GM12878 (cell line): ENCODE results near the gene IL20RB. TPM values are rescaled to one million over a fixed set of nuclear protein-coding genes. Genes with fewer than 3 reads are reported as not detected.

Experiments
- ATAC-seq: fragments of 200-7000 bp; cut with Tn5 transposase; 3 replicates; pipeline ENCODE4 v1.9.1; 2020; ENCODE audit warnings: mild to moderate bottlenecking, moderate library complexity
- BruUV-seq: library from RNA; stranded (reverse); fragments of 400-500 nt; replicated peaks from 2 replicates; lab custom pipeline; 2021; lab: Mats Ljungman, UMichigan
- CTCF ChIA-PET: fragments of 300-600 bp; sonication (Branson Sonifier 250); formaldehyde crosslinking; extraction: SDS; loops from one replicate; lab custom pipeline; 2021; ENCODE audit warnings: inconsistent platforms; lab: Yijun Ruan, JAX
- POLR2A ChIA-PET: fragments of 350-600 bp; formaldehyde crosslinking; extraction: SDS; loops from one replicate; lab custom pipeline; 2021; ENCODE audit warnings: inconsistent platforms; lab: Charles Lee
- RAD21 ChIA-PET: fragments of 300-600 bp; sonication (Branson Sonifier 250); formaldehyde crosslinking; loops from one replicate; lab custom pipeline; 2023; ENCODE audit warnings: antibody characterized with exemption; ENCODE audit not compliant: unreplicated experiment; lab: Charles Lee
- SMC1A ChIA-PET: fragments of 300-600 bp; sonication (Branson Sonifier 250); formaldehyde crosslinking; loops from one replicate; lab custom pipeline; 2023; ENCODE audit not compliant: unreplicated experiment, uncharacterized antibody; lab: Charles Lee
- DNase-seq: peaks from one replicate; pipeline ENCODE4 v3.0.0-alpha.2; 2011; ENCODE audit warnings: low read depth, low spot score
- FAIRE-seq: peaks from 3 replicates; lab custom pipeline; 2011; peaks lifted over from hg19 to GRCh38; lab: Jason Lieb, UNC
- H2AFZ ChIP-seq: 2 replicates; pipeline ENCODE4 v1.6.0; 2011; ENCODE audit warnings: low read depth, low read length, control low read depth; ENCODE audit not compliant: control insufficient read depth
- H3K27ac ChIP-seq: 2 replicates; pipeline ENCODE4 v1.5.1; 2011; ENCODE audit warnings: control low read depth; ENCODE audit not compliant: control insufficient read depth, insufficient read depth
- H3K27me3 ChIP-seq, 2 experiments: replicated peaks in 1 of 2; 2 replicates each; pipeline versions ENCODE4 v1.6.0 to v1.6.1; 2011; ENCODE audit warnings: low read length in 1 of 2; ENCODE audit not compliant: control insufficient read depth in 2 of 2, insufficient read depth in 2 of 2
- H3K36me3 ChIP-seq, 2 experiments: 2 replicates each; pipeline ENCODE4 v1.5.1; 2011; ENCODE audit warnings: low read length in 1 of 2; ENCODE audit not compliant: control insufficient read depth in 2 of 2, insufficient read depth in 2 of 2
- H3K4me1 ChIP-seq: 2 replicates; pipeline ENCODE4 v1.6.1; 2011; ENCODE audit warnings: mild to moderate bottlenecking, low read length, moderate library complexity, mixed read lengths; ENCODE audit not compliant: control insufficient read depth, insufficient read depth
- H3K4me2 ChIP-seq: 2 replicates; pipeline ENCODE4 v1.6.0; 2011; ENCODE audit warnings: control low read depth; ENCODE audit not compliant: control insufficient read depth, insufficient read depth
- H3K4me3 ChIP-seq: fragments of 200-600 bp; sonication (generic); 2 replicates; pipeline ENCODE4 v1.5.1; 2016
- H3K79me2 ChIP-seq: 2 replicates; pipeline ENCODE4 v1.6.0; 2011; ENCODE audit warnings: low read length; ENCODE audit not compliant: control insufficient read depth, insufficient read depth
- H3K9ac ChIP-seq: 2 replicates; pipeline ENCODE4 v1.8.0; 2011; ENCODE audit warnings: low read length, control low read depth, mixed read lengths; ENCODE audit not compliant: control insufficient read depth, insufficient read depth
- H3K9me3 ChIP-seq: replicated peaks from 3 replicates; pipeline ENCODE4 v1.5.1; 2011; ENCODE audit warnings: mild to moderate bottlenecking, low read length; ENCODE audit not compliant: control insufficient read depth, insufficient read depth
- H4K20me1 ChIP-seq: 2 replicates; pipeline ENCODE4 v1.6.0; 2011; ENCODE audit not compliant: control insufficient read depth, insufficient read depth
- BCLAF1 ChIP-seq: fragments of 450-650 bp; IDR thresholded peaks from 2 replicates; pipeline ENCODE4 v1.6.1; 2017; ENCODE audit warnings: antibody characterized with exemption, mild to moderate bottlenecking, moderate library complexity
- E4F1 ChIP-seq: fragments of 450-650 bp; IDR thresholded peaks from 2 replicates; pipeline ENCODE4 v1.6.1; 2018; ENCODE audit warnings: borderline replicate concordance, mild to moderate bottlenecking; ENCODE audit not compliant: partially characterized antibody
- ESRRA ChIP-seq: IDR thresholded peaks from 2 replicates; pipeline ENCODE4 v1.6.1; 2012; ENCODE audit warnings: mild to moderate bottlenecking, low read length, improper control_type of control experiment
- KAT2A ChIP-seq: conservative IDR thresholded peaks from 2 replicates; pipeline ENCODE4 v1.6.1; 2011; ENCODE audit warnings: low read depth, low read length; ENCODE audit not compliant: control insufficient read depth
- NBN ChIP-seq: fragments of 450-650 bp; IDR thresholded peaks from 2 replicates; pipeline ENCODE4 v1.6.1; 2016
- POLR2AphosphoS2 ChIP-seq: IDR thresholded peaks from 2 replicates; pipeline ENCODE4 v1.6.1; 2011; ENCODE audit warnings: low read depth, mild to moderate bottlenecking, low read length, improper control_type of control experiment, moderate library complexity
- RCOR1 ChIP-seq: conservative IDR thresholded peaks from 2 replicates; pipeline ENCODE4 v1.6.1; 2012; ENCODE audit warnings: low read depth, low read length, improper control_type of control experiment
- SMC3 ChIP-seq: IDR thresholded peaks from 2 replicates; pipeline ENCODE4 v1.6.1; 2011; ENCODE audit warnings: low read length, improper control_type of control experiment, borderline replicate concordance
- TCF3 ChIP-seq: IDR thresholded peaks from 2 replicates; pipeline ENCODE4 v1.6.1; 2012; ENCODE audit warnings: low read depth, mild to moderate bottlenecking, low read length, borderline replicate concordance; ENCODE audit not compliant: insufficient read depth
- WRNIP1 ChIP-seq: IDR thresholded peaks from 2 replicates; pipeline ENCODE4 v1.6.1; 2011; ENCODE audit warnings: low read depth, low read length, improper control_type of control experiment, borderline replicate concordance
- ZBTB33 ChIP-seq: fragments of 450-650 bp; IDR thresholded peaks from 2 replicates; pipeline ENCODE4 v1.6.1; 2017; ENCODE audit warnings: mild to moderate bottlenecking
- ZNF592 ChIP-seq: fragments of 450-650 bp; IDR thresholded peaks from 2 replicates; pipeline ENCODE4 v1.6.1; 2017; ENCODE audit warnings: mild to moderate bottlenecking, moderate library complexity
- ZSCAN29 ChIP-seq: fragments of 450-650 bp; IDR thresholded peaks from 2 replicates; pipeline ENCODE4 v1.6.1; 2017; ENCODE audit warnings: mild to moderate bottlenecking, moderate library complexity
- in situ Hi-C: fragments of 300-500 bp; cut with MboI; formaldehyde crosslinking; loops from 9 replicates; pipeline ENCODE4 v1.14.3; 2018; ENCODE audit warnings: mixed read lengths
- intact Hi-C: fragments of 100-400 bp; cut with micrococcal nuclease; formaldehyde crosslinking; loops from one replicate; pipeline ENCODE4 v1.14.2; 2022; ENCODE audit not compliant: unreplicated experiment
- polyA plus RNA-seq, 11 experiments: library from polyadenylated mRNA; depleted of rRNA in 4 of 11; unstranded in 6 of 11; stranded (reverse) in 5 of 11; fragments of >200 nt; fragmentation: Nextera tagmentation in 4 of 11; fragmentation: Illumina TruSeq in 1 of 11; extraction: Ambion mirVana in 4 of 11; extraction: Trizol in 1 of 11; gene quantifications; 1 replicate in 1 of 11; 2 replicates in 10 of 11; pipeline versions ENCODE4 v1.2.1 to v1.2.3, GENCODE V29; 2011 to 2016; ENCODE audit warnings: inconsistent platforms in 2 of 11, missing spikeins in 2 of 11, low read depth in 1 of 11
- total RNA-seq, 4 experiments: library from RNA; depleted of rRNA in 3 of 4; stranded (reverse); fragments of >200 nt in 3 of 4; fragmentation: Illumina TruSeq in 1 of 4; extraction: Trizol in 1 of 4; gene quantifications; 2 replicates each; pipeline versions ENCODE4 v1.2.1 to v1.2.3, GENCODE V29; 2013 to 2021

IL20RB gene
- total and polyA plus RNA-seq, 10 of the 15 experiments (the other 5 are each of a cell fraction or from before 2014, with no cell fraction given) = 0.21 to 1.1 (median 0.54) TPM

- no peaks in the 10 kb centered on the region for H3K27me3 ChIP-seq
- intact Hi-C loops (no loop called here), in situ Hi-C loops (no loop called here)
- no peak overlapping the region for H3K27ac ChIP-seq
- H3K4me3 ChIP-seq = no peak overlapping the region
- H3K9me3 ChIP-seq = no peaks in the 10 kb centered on the region
- no peaks in the 10 kb centered on the region for H3K36me3 ChIP-seq
- no peaks in the 10 kb centered on the region for H3K79me2 ChIP-seq
- no peaks in the 10 kb centered on the region for H3K4me1 ChIP-seq
- ChIA-PET POLR2A (no interaction called here), SMC1A (interaction anchor here (1.8 kb wide), 1 partner anchor 14 kb away, joined by 7 read pairs; no protein-coding TSS in a partner anchor), CTCF (interaction anchor here (0.7 to 1.5 kb wide), 2 partner anchors 14 to 247 kb away, joined by 3 to 6 read pairs; no protein-coding TSS in a partner anchor), RAD21 (interaction anchor here (0.8 kb wide), 1 partner anchor 32 kb away, joined by 3 read pairs; no protein-coding TSS in a partner anchor)
- H2AFZ ChIP-seq = no peak overlapping the region
- no peak overlapping the region for H3K9ac ChIP-seq
- H3K4me2 ChIP-seq = no peak overlapping the region
- FAIRE-seq (no peak), ATAC-seq (no peak), DNase-seq (no peak)
- no TSS peak for BruUV-seq
- H4K20me1 ChIP-seq = no peaks in the 10 kb centered on the region
- no peak for TF ChIP-seq POLR2AphosphoS2
- TF ChIP-seq ZNF592 = no peak
- no peak for TF ChIP-seq TCF3
- TF ChIP-seq ESRRA = no peak
- TF ChIP-seq E4F1 = no peak
- no peak for TF ChIP-seq RCOR1
- TF ChIP-seq SMC3 = no peak
- TF ChIP-seq WRNIP1 = no peak
- no peak for TF ChIP-seq BCLAF1
- no peak for TF ChIP-seq NBN
- no peak for TF ChIP-seq ZBTB33
- no peak for TF ChIP-seq KAT2A
- no peak for TF ChIP-seq ZSCAN29
Measured at GRCh38 chr3:137000039-137000438, 42.3 kb downstream of the IL20RB start.
